Astrocyte of the spinal cord (primary cell): ENCODE data around the gene NRG2.

Source experiments
- DNase-seq: peaks from one replicate; pipeline ENCODE4 v3.0.0; 2011; ENCODE audit warnings: low read depth, low spot score
- H3K4me3 ChIP-seq: 2 replicates; pipeline ENCODE4 v1.5.1; 2011; ENCODE audit warnings: low read depth, mild to moderate bottlenecking, low read length, moderate library complexity
- CTCF ChIP-seq: IDR thresholded peaks from 2 replicates; pipeline ENCODE4 v1.5.1; 2012; ENCODE audit warnings: low read depth, mild to moderate bottlenecking, low read length, inconsistent platforms
- in situ Hi-C: cut with HindIII; loops from 2 replicates; pipeline ENCODE4 v1.10.0; 2017; ENCODE audit warnings: low sequenced_read_pairs

Gene NRG2

GRCh38 chr5:139900546-139901250 is 142.4 kb downstream of the NRG2 start:
- TF ChIP-seq CTCF, result no peak
- H3K4me3 ChIP-seq, result no peak overlapping the region
- in situ Hi-C loops, result no loop called here
- DNase-seq, result no peak

GRCh38 chr5:139898981-139899380 is 144.1 kb downstream of the NRG2 start:
- in situ Hi-C loops, result no loop called here
- no peak for DNase-seq
- no peak overlapping the region for H3K4me3 ChIP-seq
- TF ChIP-seq CTCF, result no peak

- H3K4me3 ChIP-seq, result no peak overlapping the region
- no peak for DNase-seq
- in situ Hi-C loops, result no loop called here
- TF ChIP-seq CTCF, result no peak
Observed at GRCh38 chr5:139897982-139898381, 145.1 kb downstream of the NRG2 start.

GRCh38 chr5:139897342-139897741 is 145.8 kb downstream of the NRG2 start:
- no peak for DNase-seq
- no peak overlapping the region for H3K4me3 ChIP-seq
- in situ Hi-C loops, result no loop called here
- no peak for TF ChIP-seq CTCF

GRCh38 chr5:139896718-139897117 is 146.4 kb downstream of the NRG2 start:
- TF ChIP-seq CTCF, result no peak
- in situ Hi-C loops, result no loop called here
- no peak overlapping the region for H3K4me3 ChIP-seq
- DNase-seq, result no peak

- in situ Hi-C loops, result no loop called here
- H3K4me3 ChIP-seq, result no peak overlapping the region
- TF ChIP-seq CTCF, result no peak
- DNase-seq, result no peak
Observed at GRCh38 chr5:139895647-139896046, 147.5 kb downstream of the NRG2 start.
